ENCODE measurements around the gene RAB41. TPM values are rescaled to one million over a fixed set of nuclear protein-coding genes. Genes with fewer than 3 reads are reported as not detected.

Gene RAB41
- total RNA-seq, 1 experiment from 2014 or later, result not detected

DNA sequence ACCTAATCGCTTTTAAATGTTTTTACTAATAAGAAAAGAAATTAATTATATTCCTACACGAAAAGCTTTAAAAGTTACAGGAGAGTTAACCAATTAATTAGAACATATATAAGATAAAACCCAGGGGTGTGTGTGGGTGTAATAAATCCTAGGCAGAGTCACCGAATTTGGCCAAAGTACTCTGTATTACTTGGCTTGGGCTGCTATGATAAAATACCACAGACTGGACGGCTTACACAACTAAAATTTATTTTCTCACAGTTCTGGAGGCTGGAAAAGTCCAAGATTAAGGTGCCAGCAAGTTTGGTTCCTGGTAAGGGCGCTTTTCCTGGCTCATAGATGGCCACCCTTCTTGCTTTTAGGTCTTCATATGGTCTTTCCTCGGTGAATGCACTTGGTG, 37.1 kb upstream of the RAB41 start:
- H3K4me1 ChIP-seq (ENCODE audit: insufficient read depth, low read length), result no peaks in the 10 kb centered on the region
- Mint-ChIP-seq H3K27ac (no peak overlapping the region), H3K4me1 (peaks cover 17% of the 10 kb centered on the region in 2 experiments), H3K27me3 (ENCODE audit: low read depth) (no peaks in the 10 kb centered on the region), H3K36me3 (ENCODE audit: insufficient read depth in 1 of 3, low read depth in 3 of 3) (peaks cover 0 to 2% (median 0%) of the 10 kb centered on the region in 3 experiments; a peak in 2 of 7 replicates), H3K9me3 (peaks cover 49 to 61% of the 10 kb centered on the region in 2 experiments), H3K4me3 (no peak overlapping the region)
- H4K20me1 ChIP-seq (ENCODE audit: control insufficient read depth, insufficient read depth, insufficient read length), result no peaks in the 10 kb centered on the region
- TF ChIP-seq, protein P1, sequence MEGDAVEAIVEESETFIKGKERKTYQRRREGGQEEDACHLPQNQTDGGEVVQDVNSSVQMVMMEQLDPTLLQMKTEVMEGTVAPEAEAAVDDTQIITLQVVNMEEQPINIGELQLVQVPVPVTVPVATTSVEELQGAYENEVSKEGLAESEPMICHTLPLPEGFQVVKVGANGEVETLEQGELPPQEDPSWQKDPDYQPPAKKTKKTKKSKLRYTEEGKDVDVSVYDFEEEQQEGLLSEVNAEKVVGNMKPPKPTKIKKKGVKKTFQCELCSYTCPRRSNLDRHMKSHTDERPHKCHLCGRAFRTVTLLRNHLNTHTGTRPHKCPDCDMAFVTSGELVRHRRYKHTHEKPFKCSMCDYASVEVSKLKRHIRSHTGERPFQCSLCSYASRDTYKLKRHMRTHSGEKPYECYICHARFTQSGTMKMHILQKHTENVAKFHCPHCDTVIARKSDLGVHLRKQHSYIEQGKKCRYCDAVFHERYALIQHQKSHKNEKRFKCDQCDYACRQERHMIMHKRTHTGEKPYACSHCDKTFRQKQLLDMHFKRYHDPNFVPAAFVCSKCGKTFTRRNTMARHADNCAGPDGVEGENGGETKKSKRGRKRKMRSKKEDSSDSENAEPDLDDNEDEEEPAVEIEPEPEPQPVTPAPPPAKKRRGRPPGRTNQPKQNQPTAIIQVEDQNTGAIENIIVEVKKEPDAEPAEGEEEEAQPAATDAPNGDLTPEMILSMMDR (conservative IDR thresholded peaks at IDR 0.05), result no peak
- no peak overlapping the region for H2AK5ac ChIP-seq (ENCODE audit: insufficient read length, low read length)
- no peak overlapping the region for H3K56ac ChIP-seq (ENCODE audit: insufficient read length, low read depth, low read length)
- no peak overlapping the region for H3K4me2 ChIP-seq (ENCODE audit: insufficient read depth, insufficient read length, low read length)
- no peak overlapping the region for H3K27ac ChIP-seq (ENCODE audit: insufficient read length, low read depth, low read length)
- no peak overlapping the region for H4K5ac ChIP-seq (ENCODE audit: insufficient read length, low read depth, low read length)
- no peaks in the 10 kb centered on the region for H3K79me2 ChIP-seq (ENCODE audit: insufficient read depth, low read length)
- no peak overlapping the region for H2BK12ac ChIP-seq (ENCODE audit: insufficient read length, low read depth, low read length)
- no peak for DNase-seq
- no peak overlapping the region for H2BK120ac ChIP-seq (ENCODE audit: low read depth, low read length, poor library complexity, severe bottlenecking)
- peaks cover 3% of the 10 kb centered on the region for H3K9me3 ChIP-seq (ENCODE audit: control insufficient read depth, low read depth, low read length)
- no peak overlapping the region for H3K14ac ChIP-seq (ENCODE audit: insufficient read depth, low read length)
- H2AFZ ChIP-seq (ENCODE audit: low read length), result no peak overlapping the region
- H3K9ac ChIP-seq (ENCODE audit: extremely low read depth, insufficient read length, low read length), result no peak overlapping the region
- H2BK15ac ChIP-seq (ENCODE audit: low read depth, low read length), result no peak overlapping the region
- no peaks in the 10 kb centered on the region for H3K79me1 ChIP-seq (ENCODE audit: insufficient read depth, low read depth, low read length, poor library complexity, severe bottlenecking)
- H4K91ac ChIP-seq (ENCODE audit: insufficient read length, low read depth, low read length), result no peak overlapping the region
- no peak overlapping the region for H2BK5ac ChIP-seq (ENCODE audit: insufficient read length, low read length)
- no peak overlapping the region for H3K18ac ChIP-seq (ENCODE audit: insufficient read length, low read depth, low read length)
- no peaks in the 10 kb centered on the region for H3K23me2 ChIP-seq (ENCODE audit: insufficient read length, low read depth, low read length, poor library complexity, severe bottlenecking)
- no peak overlapping the region for H4K8ac ChIP-seq (replicated peaks; ENCODE audit: insufficient read length, low read depth, low read length)
- H3T11ph ChIP-seq (ENCODE audit: low read length), result no peak overlapping the region
- no peak overlapping the region for H2BK20ac ChIP-seq (ENCODE audit: low read depth, low read length, poor library complexity, severe bottlenecking)
- no peaks in the 10 kb centered on the region for H3K27me3 ChIP-seq (ENCODE audit: insufficient read depth, low read length)
- WGBS (ENCODE audit: extremely low coverage, insufficient read length, low lambda C conversion rate), result no CpG with 5 or more reads among the region's 6 CpGs
- no peak overlapping the region for H3K23ac ChIP-seq (ENCODE audit: insufficient read length, low read depth, low read length)
- H3K4ac ChIP-seq (ENCODE audit: low read depth, low read length), result no peak overlapping the region
